A673 (cell line): ENCODE measurements around the gene RFXAP.

Experiments
- CTCF ChIP-seq: fragments of 300-800, 200-600 bp; sonication (generic); conservative IDR thresholded peaks from 2 replicates; pipeline ENCODE4 v1.5.1; 2017; ENCODE audit warnings: low read depth, mild to moderate bottlenecking, antibody characterized with exemption, low read length, moderate library complexity, mixed read lengths
- EZH2 ChIP-seq: fragments of 200-600 bp; sonication (generic); IDR thresholded peaks from 2 replicates; pipeline ENCODE4 v1.6.1; 2017; ENCODE audit warnings: borderline replicate concordance, low read depth, mild to moderate bottlenecking, mixed read lengths, antibody characterized with exemption, low read length; ENCODE audit not compliant: poor library complexity, severe bottlenecking

GRCh38 chr13:36865265-36865664, 46.2 kb downstream of the RFXAP start:
- TF ChIP-seq CTCF (no peak), EZH2 (no peak)
